K562 (cell line): ENCODE results near the gene ANKRD23. TPM values are rescaled to one million over a fixed set of nuclear protein-coding genes. Genes with fewer than 3 reads are reported as not detected.
A peak's percentile ranks its signal among the peaks of the same experiment; 100 is the strongest.

Experiments used
- ATAC-seq: fragments of 200-7000 bp; cut with Tn5 transposase; 3 replicates; pipeline ENCODE4 v1.9.1; 2020; ENCODE audit warnings: moderate library complexity
- BruUV-seq: library from RNA; stranded (reverse); fragments of 400-500 nt; replicated peaks from 2 replicates; lab custom pipeline; 2021; lab: Mats Ljungman, UMichigan
- CTCF ChIA-PET: fragments of 300-600 bp; formaldehyde crosslinking; extraction: SDS; loops from one replicate; lab custom pipeline; 2021; ENCODE audit warnings: low intra/inter-chr PET ratio; lab: Yijun Ruan, JAX
- POLR2A ChIA-PET: fragments of 300-600, 350-650 bp; sonication (Branson Sonifier 250); formaldehyde crosslinking; extraction: SDS; loops from one replicate; lab custom pipeline; 2021; ENCODE audit warnings: antibody characterized with exemption, inconsistent platforms; lab: Yijun Ruan, JAX
- DNase-seq, 4 experiments: peaks; one replicate each; pipeline versions ENCODE4 v3.0.0 to v3.0.0-alpha.2; 2011 to 2018; ENCODE audit warnings: low spot score in 3 of 4, mixed read lengths in 3 of 4; ENCODE audit errors: extremely low read depth in 1 of 4
- FAIRE-seq: peaks from 2 replicates; lab custom pipeline; 2011; peaks lifted over from hg19 to GRCh38; lab: Jason Lieb, UNC
- H2AFZ ChIP-seq: 2 replicates; pipeline ENCODE4 v1.6.0; 2011; ENCODE audit warnings: low read depth, low read length, control low read depth, inconsistent platforms
- H3K27ac ChIP-seq: fragments of 200-600 bp; 3 replicates; pipeline ENCODE4 v1.8.0; 2011; ENCODE audit warnings: low read depth, mild to moderate bottlenecking, control low read depth, inconsistent platforms, low read length, moderate library complexity, mixed read lengths; ENCODE audit errors: extremely low read depth
- H3K27me3 ChIP-seq, 2 experiments: fragments of 300-600 bp in 1 of 2; 2 replicates in 1 of 2; 3 replicates in 1 of 2; pipeline versions ENCODE4 v1.6.0 to v1.8.0; 2011; ENCODE audit warnings: inconsistent platforms in 2 of 2, low read length in 2 of 2, mild to moderate bottlenecking in 1 of 2, mixed read lengths in 1 of 2, moderate library complexity in 1 of 2; ENCODE audit not compliant: control insufficient read depth in 2 of 2, insufficient read depth in 2 of 2
- H3K36me3 ChIP-seq: fragments of 300-600 bp; 3 replicates; pipeline ENCODE4 v1.8.0; 2011; ENCODE audit warnings: mild to moderate bottlenecking, low read length, inconsistent platforms; ENCODE audit not compliant: control insufficient read depth, insufficient read depth
- H3K4me1 ChIP-seq, 2 experiments: fragments of 200-600 bp in 1 of 2; replicated peaks in 1 of 2; 2 replicates in 1 of 2; 3 replicates in 1 of 2; pipeline versions ENCODE4 v1.5.1 to v1.8.0; 2011; ENCODE audit warnings: inconsistent platforms in 2 of 2, low read length in 2 of 2, mild to moderate bottlenecking in 1 of 2, mixed read lengths in 1 of 2, moderate library complexity in 1 of 2; ENCODE audit not compliant: control insufficient read depth in 2 of 2, insufficient read depth in 2 of 2
- H3K4me2 ChIP-seq: 2 replicates; pipeline ENCODE4 v1.6.1; 2011; ENCODE audit warnings: low read length, control low read depth, inconsistent platforms, mixed read lengths; ENCODE audit not compliant: insufficient read depth
- H3K4me3 ChIP-seq: fragments of 200-600 bp; sonication (generic), shearing (Covaris generic); 2 replicates; pipeline ENCODE4 v1.5.1; 2016; ENCODE audit warnings: control low read depth, inconsistent platforms
- H3K79me2 ChIP-seq: fragments of 200-600 bp; 3 replicates; pipeline ENCODE4 v1.8.0; 2011; ENCODE audit warnings: low read length, inconsistent platforms; ENCODE audit not compliant: control insufficient read depth, insufficient read depth
- H3K9ac ChIP-seq, 2 experiments: 2 replicates each; pipeline versions ENCODE4 v1.6.0 to v1.6.1; 2011; ENCODE audit warnings: low read depth in 2 of 2, low read length in 2 of 2, control low read depth in 1 of 2, inconsistent platforms in 1 of 2, mild to moderate bottlenecking in 1 of 2, mixed read lengths in 1 of 2; ENCODE audit not compliant: insufficient read depth in 1 of 2
- H3K9me1 ChIP-seq: one replicate; pipeline ENCODE4 v1.6.0; 2011; ENCODE audit warnings: inconsistent platforms, mild to moderate bottlenecking, low read length, moderate library complexity; ENCODE audit not compliant: control insufficient read depth, insufficient read depth
- H3K9me3 ChIP-seq: replicated peaks from 2 replicates; pipeline ENCODE4 v1.5.1; 2011; ENCODE audit warnings: low read depth, low read length, inconsistent platforms; ENCODE audit not compliant: control insufficient read depth, insufficient read depth
- H4K20me1 ChIP-seq: replicated peaks from 2 replicates; pipeline ENCODE4 v1.6.1; 2011; ENCODE audit warnings: low read length, inconsistent platforms, mixed read lengths; ENCODE audit not compliant: control insufficient read depth, insufficient read depth
- POLR2G ChIP-seq: fragments of 200-400 bp; formaldehyde crosslinking; IDR thresholded peaks from 2 replicates; pipeline ENCODE4 v1.6.1; 2017; ENCODE audit warnings: low read depth, mild to moderate bottlenecking, antibody characterized with exemption, low read length, moderate library complexity
- WGBS: fragments of 100-300 bp; shearing (Covaris generic); methylation state at CpG from one replicate; pipeline ENCODE4 v1.1.6; 2016; ENCODE audit warnings: low coverage, mixed read lengths; ENCODE audit not compliant: insufficient coverage; ENCODE audit errors: missing lambda C conversion rate; 5-methylcytosine and 5-hydroxymethylcytosine counted together
- in situ Hi-C: fragments of 300-500 bp; cut with MboI; formaldehyde crosslinking; loops from 4 replicates; pipeline ENCODE4 v1.15.0; 2018; ENCODE audit warnings: inconsistent platforms, mixed read lengths
- intact Hi-C: fragments of 100-400 bp; cut with micrococcal nuclease; formaldehyde crosslinking; loops from 2 replicates; pipeline ENCODE4 v1.14.2; 2022
- polyA plus RNA-seq, 8 experiments: library from polyadenylated mRNA; depleted of rRNA in 4 of 8; stranded (reverse) in 5 of 8; unstranded in 3 of 8; fragments of >200 nt; fragmentation: Nextera tagmentation in 2 of 8; fragmentation: Illumina TruSeq in 1 of 8; extraction: Ambion mirVana in 2 of 8; extraction: Trizol in 1 of 8; gene quantifications; 2 replicates each; pipeline versions ENCODE4 v1.2.1 to v1.2.3, GENCODE V29; 2011 to 2014; ENCODE audit warnings: inconsistent platforms in 1 of 8, missing spikeins in 1 of 8
- total RNA-seq, 7 experiments: library from RNA; depleted of rRNA in 6 of 7; stranded (reverse); fragments of >200 nt in 6 of 7; fragmentation: Illumina TruSeq in 2 of 7; extraction: Trizol in 2 of 7; gene quantifications; 2 replicates each; pipeline versions ENCODE4 v1.2.1 to v1.2.3, GENCODE V29; 2011 to 2021; ENCODE audit warnings: low replicate concordance in 1 of 7
- TF ChIP-seq, protein P1 (sequence below): fragments of 450-650 bp; formaldehyde crosslinking; IDR thresholded peaks from 2 replicates; pipeline ENCODE4 v1.4.0; 2020; ENCODE audit warnings: mild to moderate bottlenecking, moderate library complexity

ANKRD23 gene
- total and polyA plus RNA-seq, 9 of the 15 experiments (the other 6 are each of a cell fraction or from before 2014, with no cell fraction given) = 0.32 to 4.8 (median 2.8) TPM

DNA sequence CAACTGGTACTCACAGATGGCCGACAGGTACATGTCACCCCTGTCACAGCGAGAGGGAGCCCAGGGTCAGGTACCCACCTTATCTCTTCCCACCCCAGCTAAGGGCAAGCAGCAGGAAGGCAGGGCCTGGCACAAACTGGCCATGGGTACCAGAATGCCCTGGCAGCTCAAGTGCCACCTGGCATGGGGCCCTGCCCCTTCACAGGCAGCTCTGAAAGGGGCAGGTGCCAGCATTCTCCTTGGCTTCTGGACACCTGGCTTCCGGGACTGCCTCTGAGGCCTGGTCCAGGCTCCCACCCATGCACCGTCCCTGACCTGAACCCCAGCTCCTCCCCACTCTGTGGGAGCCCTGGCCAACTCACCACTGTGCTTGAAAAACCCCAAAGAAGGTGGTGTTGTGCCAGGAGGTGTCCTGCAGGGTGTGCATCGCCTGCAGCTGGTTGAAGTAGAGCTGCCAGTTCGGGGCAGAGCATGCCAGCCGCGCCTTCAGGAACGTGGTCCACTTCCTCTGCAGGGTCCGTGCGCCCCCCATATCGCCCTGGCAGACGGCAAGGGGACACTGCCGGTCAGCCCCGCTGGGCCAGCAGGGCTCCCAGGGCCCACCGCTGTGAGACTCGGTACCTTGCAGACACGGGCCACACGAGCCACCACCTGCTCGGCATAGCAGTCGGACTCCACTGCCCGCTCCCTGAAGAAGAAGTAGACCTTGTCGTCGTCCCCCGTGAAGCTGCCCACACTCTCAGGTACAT is 20.7 kb upstream of the ANKRD23 start:
- no peak for FAIRE-seq

More for the DNA sequence above, 20.7 kb upstream of the ANKRD23 start:
- Histone ChIP-seq H3K4me3 (no peak overlapping the region), H3K9me1 (peaks cover 9% of the 10 kb centered on the region), H4K20me1 (peaks cover 16% of the 10 kb centered on the region; the same call in 1 of the 2 replicates), H3K27ac (no peak overlapping the region), H3K4me2 (no peak overlapping the region), H3K4me1 (peaks cover 17 to 77% of the 10 kb centered on the region in 2 experiments), H2AFZ (no peak overlapping the region), H3K79me2 (peaks cover 57% of the 10 kb centered on the region), H3K9me3 (no peaks in the 10 kb centered on the region), H3K27me3 (no peaks in the 10 kb centered on the region), H3K36me3 (peaks cover 82% of the 10 kb centered on the region), H3K9ac (peak overlapping the region in 1 of 2 experiments; percentile 36; a peak in 1 of 4 replicates)
- in situ Hi-C loops (loop anchor here (25.0 kb wide), 1 partner anchor 248 kb away; the partner anchor contains the start of gene ANKRD36), intact Hi-C loops (no loop called here)
- peak; percentile 64 for TF ChIP-seq POLR2G
- TF ChIP-seq, protein P1, sequence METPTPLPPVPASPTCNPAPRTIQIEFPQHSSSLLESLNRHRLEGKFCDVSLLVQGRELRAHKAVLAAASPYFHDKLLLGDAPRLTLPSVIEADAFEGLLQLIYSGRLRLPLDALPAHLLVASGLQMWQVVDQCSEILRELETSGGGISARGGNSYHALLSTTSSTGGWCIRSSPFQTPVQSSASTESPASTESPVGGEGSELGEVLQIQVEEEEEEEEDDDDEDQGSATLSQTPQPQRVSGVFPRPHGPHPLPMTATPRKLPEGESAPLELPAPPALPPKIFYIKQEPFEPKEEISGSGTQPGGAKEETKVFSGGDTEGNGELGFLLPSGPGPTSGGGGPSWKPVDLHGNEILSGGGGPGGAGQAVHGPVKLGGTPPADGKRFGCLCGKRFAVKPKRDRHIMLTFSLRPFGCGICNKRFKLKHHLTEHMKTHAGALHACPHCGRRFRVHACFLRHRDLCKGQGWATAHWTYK = no peak
- no TSS peak for BruUV-seq
- WGBS = 97% methylated on average over 25 of the region's 25 CpGs
- ATAC-seq = no peak
- ChIA-PET POLR2A (interaction anchor here (0.5 to 1.7 kb wide), 3 partner anchors 9 to 155 kb away, joined by 3 to 8 read pairs (median 3); no protein-coding TSS in a partner anchor), CTCF (no interaction called here)
- DNase-seq = no peak
